HL-60 (cell line): Measurements from ENCODE around the gene BSN.

Source experiments
- DNase-seq, 2 experiments: peaks; one replicate each; pipeline ENCODE4 v3.0.0-alpha.2; 2010 to 2020; ENCODE audit warnings: low read depth in 1 of 2, low spot score in 1 of 2
- H3K27ac ChIP-seq: fragments of 250-450 bp; sonication (Bioruptor Pico); replicated peaks from 2 replicates; pipeline ENCODE4 v1.5.1; 2020; ENCODE audit warnings: mild to moderate bottlenecking, moderate library complexity
- H3K27me3 ChIP-seq: fragments of 250-450 bp; sonication (Bioruptor Pico); 2 replicates; pipeline ENCODE4 v1.5.1; 2021; ENCODE audit warnings: mild to moderate bottlenecking, moderate library complexity; ENCODE audit not compliant: insufficient read depth, poor library complexity, severe bottlenecking
- H3K4me3 ChIP-seq: replicated peaks from 2 replicates; pipeline ENCODE4 v1.5.1; 2011; ENCODE audit warnings: mild to moderate bottlenecking, control low read depth, low read length; ENCODE audit not compliant: insufficient read depth
- GABPA ChIP-seq: IDR thresholded peaks from 2 replicates; pipeline ENCODE4 v1.6.1; 2012; ENCODE audit warnings: low read depth
- POLR2AphosphoS5 ChIP-seq: IDR thresholded peaks from 2 replicates; pipeline ENCODE4 v1.6.1; 2012; ENCODE audit warnings: low read depth
- REST ChIP-seq: IDR thresholded peaks from 2 replicates; pipeline ENCODE4 v1.6.1; 2012; ENCODE audit warnings: low read depth; ENCODE audit not compliant: insufficient replicate concordance
- SPI1 ChIP-seq: IDR thresholded peaks from 2 replicates; pipeline ENCODE4 v1.6.1; 2012; ENCODE audit warnings: low read depth, mild to moderate bottlenecking, borderline replicate concordance
- TF ChIP-seq, protein P1 (sequence below): IDR thresholded peaks from one replicate; pipeline ENCODE4 v1.5.1; 2011; ENCODE audit warnings: low read length, control low read depth, inconsistent platforms; ENCODE audit not compliant: insufficient read depth

The BSN gene

DNA sequence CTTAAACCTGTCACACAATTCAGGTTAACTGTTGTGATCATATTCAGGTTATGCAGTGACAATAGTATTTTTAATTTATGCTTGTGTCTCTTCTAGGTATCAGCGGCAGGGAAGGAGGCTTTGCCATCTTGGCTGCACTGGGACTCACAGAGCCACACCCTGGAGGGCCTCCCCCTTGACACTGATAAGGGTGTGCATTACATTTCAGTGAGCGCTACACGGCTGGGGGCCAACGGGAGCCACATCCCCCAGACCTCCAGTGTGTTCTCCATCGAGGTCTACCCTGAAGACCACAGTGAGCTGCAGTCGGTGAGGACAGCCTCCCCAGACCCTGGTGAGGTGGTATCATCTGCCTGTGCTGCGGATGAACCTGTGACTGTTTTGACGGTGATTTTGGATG lies 23.6 kb upstream of the BSN start:
- Histone ChIP-seq H3K27me3 (no peaks in the 10 kb centered on the region), H3K4me3 (no peak overlapping the region), H3K27ac (no peak overlapping the region)
- no peak for TF ChIP-seq GABPA
- no peak for TF ChIP-seq POLR2AphosphoS5
- TF ChIP-seq, protein P1, sequence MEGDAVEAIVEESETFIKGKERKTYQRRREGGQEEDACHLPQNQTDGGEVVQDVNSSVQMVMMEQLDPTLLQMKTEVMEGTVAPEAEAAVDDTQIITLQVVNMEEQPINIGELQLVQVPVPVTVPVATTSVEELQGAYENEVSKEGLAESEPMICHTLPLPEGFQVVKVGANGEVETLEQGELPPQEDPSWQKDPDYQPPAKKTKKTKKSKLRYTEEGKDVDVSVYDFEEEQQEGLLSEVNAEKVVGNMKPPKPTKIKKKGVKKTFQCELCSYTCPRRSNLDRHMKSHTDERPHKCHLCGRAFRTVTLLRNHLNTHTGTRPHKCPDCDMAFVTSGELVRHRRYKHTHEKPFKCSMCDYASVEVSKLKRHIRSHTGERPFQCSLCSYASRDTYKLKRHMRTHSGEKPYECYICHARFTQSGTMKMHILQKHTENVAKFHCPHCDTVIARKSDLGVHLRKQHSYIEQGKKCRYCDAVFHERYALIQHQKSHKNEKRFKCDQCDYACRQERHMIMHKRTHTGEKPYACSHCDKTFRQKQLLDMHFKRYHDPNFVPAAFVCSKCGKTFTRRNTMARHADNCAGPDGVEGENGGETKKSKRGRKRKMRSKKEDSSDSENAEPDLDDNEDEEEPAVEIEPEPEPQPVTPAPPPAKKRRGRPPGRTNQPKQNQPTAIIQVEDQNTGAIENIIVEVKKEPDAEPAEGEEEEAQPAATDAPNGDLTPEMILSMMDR: no peak
- no peak for TF ChIP-seq SPI1
- DNase-seq: no peak

DNA sequence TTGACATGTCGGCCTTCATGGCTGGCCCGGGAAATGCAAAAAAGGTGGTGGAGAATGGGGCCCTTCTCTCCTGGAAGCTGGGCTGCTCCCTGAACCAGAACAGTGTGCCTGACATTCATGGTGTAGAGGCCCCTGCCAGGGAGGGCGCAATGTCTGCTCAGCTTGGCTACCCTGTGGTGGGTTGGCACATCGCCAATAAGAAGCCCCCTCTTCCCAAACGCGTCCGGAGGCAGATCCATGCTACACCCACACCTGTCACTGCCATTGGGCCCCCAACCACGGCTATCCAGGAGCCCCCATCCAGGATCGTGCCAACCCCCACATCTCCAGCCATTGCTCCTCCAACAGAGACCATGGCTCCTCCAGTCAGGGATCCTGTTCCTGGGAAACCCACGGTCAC lies 23.1 kb upstream of the BSN start:
- TF ChIP-seq REST: no peak
- TF ChIP-seq, protein P1: no peak
- no peak for TF ChIP-seq SPI1
- no peak for TF ChIP-seq GABPA
- no peak for TF ChIP-seq POLR2AphosphoS5
- no peak overlapping the region for H3K4me3 ChIP-seq
- no peak for DNase-seq

DNA sequence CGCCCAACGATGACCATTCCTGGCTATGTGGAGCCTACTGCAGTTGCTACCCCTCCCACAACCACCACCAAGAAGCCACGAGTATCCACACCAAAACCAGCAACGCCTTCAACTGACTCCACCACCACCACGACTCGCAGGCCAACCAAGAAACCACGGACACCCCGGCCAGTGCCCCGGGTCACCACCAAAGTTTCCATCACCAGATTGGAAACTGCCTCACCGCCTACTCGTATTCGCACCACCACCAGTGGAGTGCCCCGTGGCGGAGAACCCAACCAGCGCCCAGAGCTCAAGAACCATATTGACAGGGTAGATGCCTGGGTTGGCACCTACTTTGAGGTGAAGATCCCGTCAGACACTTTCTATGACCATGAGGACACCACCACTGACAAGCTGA lies 22.6 kb upstream of the BSN start:
- H3K27me3 ChIP-seq: no peaks in the 10 kb centered on the region
- H3K27ac ChIP-seq: no peak overlapping the region
- no peak for TF ChIP-seq SPI1
- TF ChIP-seq REST: no peak
- TF ChIP-seq POLR2AphosphoS5: no peak
- no peak for DNase-seq
- no peak overlapping the region for H3K4me3 ChIP-seq

More for the DNA sequence above, 23.1 kb upstream of the BSN start:
- no peaks in the 10 kb centered on the region for H3K27me3 ChIP-seq
- no peak overlapping the region for H3K27ac ChIP-seq

DNA sequence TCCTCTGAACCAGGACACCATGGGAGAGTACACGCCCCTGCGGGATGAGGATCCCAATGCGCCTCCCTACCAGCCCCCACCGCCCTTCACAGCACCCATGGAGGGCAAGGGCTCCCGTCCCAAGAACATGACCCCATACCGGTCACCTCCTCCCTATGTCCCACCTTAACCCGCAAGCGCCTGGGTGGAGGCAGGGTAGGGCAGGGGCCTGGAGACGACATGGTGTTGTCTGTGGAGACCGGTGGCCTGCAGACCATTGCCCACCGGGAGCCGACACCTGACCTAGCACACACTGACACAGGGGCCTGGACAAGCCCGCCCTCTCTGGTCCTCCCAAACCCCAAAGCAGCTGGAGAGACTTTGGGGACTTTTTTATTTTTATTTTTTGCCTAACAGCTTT lies 21.2 kb upstream of the BSN start:
- H3K4me3 ChIP-seq: no peak overlapping the region
- H3K27ac ChIP-seq: no peak overlapping the region
- H3K27me3 ChIP-seq: no peaks in the 10 kb centered on the region
- no peak for TF ChIP-seq GABPA
- TF ChIP-seq, protein P1: no peak
- TF ChIP-seq POLR2AphosphoS5: no peak
- TF ChIP-seq SPI1: no peak
- no peak for TF ChIP-seq REST
- no peak for DNase-seq
